Central memory CD4-positive, alpha-beta T cell (primary cell): Measurements from ENCODE around the gene STAC2.
"Not testable (repeated sequence)": the region's sequence is repeated elsewhere in the genome, so short reads cannot be mapped to it uniquely, and the experiment has no call there.

Source experiments
- DNase-seq: peaks from one replicate; pipeline ENCODE4 v3.0.0; 2022

Gene STAC2

GRCh38 chr17:39186481-39187002, 39.2 kb downstream of the STAC2 start:
- DNase-seq, result no peak

DNA sequence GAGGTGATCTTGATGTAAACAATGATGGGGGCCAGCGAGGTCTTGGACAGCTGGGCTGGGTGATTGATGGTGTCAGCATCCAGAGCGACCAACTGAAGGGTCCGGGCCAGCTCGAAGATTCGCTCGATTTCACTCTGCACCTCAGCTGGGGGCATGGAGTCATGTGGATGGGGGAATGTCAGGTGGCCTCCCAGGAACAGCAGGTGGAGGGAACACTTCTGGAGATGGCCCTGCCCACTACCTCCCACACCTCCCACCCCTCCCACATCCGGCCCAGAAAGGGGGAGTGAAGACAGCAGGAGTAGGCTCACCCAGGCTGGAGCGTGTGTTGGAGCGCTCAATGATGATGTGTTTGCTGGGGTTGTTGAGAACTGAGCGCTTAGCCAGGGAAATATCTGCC, 42.0 kb downstream of the STAC2 start:
- DNase-seq, result no peak

- no peak for DNase-seq
Measured at GRCh38 chr17:39183045-39183444, 42.7 kb downstream of the STAC2 start.

DNA sequence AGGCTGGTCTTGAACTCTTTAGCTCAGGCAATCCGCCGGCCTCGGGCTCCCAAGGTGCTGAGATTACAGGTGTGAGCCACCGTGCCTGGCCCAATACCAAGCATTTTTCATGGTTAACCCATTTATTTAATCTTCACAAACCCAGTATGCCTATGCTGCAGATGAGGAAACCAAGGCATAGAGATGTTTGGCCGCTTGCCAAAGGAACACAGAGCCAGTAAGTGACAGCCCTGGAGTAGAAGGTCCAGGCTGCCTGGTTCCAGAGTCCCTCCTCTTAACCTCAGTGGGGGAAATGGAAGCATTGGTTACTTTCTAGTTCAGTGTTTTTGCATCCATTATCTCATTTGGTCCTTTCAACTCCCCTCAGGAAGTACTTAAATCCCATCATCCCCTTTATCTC, 44.4 kb downstream of the STAC2 start:
- DNase-seq, result no peak

DNA sequence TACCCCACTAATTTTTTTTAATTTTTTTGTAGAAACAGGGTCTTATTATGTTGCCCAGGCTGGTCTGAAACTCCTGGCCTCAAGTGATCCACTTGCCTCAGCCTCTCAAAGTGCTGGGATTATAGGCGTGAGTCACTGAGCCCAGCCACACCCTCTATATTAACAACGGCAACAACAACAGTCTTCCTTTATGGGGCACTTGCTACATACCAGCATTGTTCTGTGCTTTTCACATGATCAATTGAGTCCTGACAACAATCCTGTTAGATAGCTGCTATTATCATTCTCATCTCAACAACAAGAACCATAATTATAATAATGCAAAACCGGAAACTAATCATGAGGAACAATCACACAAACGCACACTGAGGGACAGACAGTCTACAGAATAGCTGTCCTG, 47.2 kb downstream of the STAC2 start:
- no peak for DNase-seq

GRCh38 chr17:39177256-39177655, 48.5 kb downstream of the STAC2 start:
- DNase-seq, result no peak

DNA sequence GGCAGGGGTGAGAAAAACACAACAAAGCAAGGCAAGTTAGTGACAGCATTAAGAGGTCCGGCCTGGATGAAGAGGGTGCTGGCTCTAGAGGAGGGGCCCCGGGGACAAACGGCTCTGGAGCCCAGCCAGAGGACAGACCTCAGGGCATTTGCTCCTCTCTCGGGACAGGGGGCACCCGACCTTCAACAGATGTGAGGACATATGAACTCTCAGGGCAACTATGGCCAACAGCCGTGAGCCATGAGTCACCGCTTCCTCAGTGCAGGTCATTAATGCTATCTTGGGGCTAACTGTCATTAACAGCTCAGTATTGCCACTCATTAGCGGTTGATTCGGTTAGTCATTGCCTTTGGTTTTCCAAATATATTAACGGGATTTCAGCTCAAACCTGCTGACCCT, 50.1 kb downstream of the STAC2 start:
- no peak for DNase-seq

- DNase-seq, result peak; percentile 61
Measured at GRCh38 chr17:39174920-39175694, 50.6 kb downstream of the STAC2 start.

GRCh38 chr17:39173526-39174274, 52.0 kb downstream of the STAC2 start:
- DNase-seq, result no peak

GRCh38 chr17:39173080-39173479, 52.7 kb downstream of the STAC2 start:
- no peak for DNase-seq

- DNase-seq, result no peak
Measured at GRCh38 chr17:39171933-39172332, 53.8 kb downstream of the STAC2 start.

GRCh38 chr17:39170558-39170957, 55.2 kb downstream of the STAC2 start:
- DNase-seq, result no peak

DNA sequence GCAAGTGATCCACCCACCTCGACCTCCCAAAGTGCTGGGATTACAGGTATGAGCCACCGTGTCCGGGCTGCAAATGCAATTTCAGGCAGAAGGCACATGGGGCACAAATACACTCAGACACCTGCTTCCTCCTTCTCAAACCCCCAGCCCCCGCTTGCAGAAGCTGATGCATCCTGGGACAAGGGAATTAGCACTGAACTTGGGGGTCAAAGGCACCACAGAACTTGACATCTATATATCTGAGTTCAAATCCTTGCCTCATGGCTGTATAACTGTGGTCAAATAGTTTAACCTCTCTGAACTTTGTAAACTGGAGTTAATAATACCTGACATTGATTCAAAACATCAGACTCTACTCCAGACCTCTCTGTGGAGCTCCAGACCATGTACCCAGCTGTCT, 55.6 kb downstream of the STAC2 start:
- no peak for DNase-seq

DNA sequence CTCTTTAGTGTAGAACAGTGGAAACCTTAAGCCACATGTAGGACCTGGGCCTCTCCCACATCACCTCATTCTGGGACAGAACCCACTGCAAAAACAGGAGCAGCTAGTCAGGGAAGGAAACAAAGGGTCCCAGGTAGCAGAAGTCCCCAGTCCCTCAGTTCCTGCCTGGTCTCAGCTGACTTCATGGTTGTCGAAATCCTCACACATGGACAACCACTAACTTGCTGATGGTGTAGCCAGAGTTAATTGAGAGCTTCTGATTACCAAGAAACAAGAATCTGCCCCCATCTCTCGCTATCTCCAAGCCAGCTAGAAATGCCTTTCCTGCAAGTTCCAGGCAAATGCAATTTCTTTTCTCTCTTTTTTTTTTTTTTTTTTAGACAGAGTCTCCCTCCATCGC, 56.2 kb downstream of the STAC2 start:
- DNase-seq, result no peak

DNA sequence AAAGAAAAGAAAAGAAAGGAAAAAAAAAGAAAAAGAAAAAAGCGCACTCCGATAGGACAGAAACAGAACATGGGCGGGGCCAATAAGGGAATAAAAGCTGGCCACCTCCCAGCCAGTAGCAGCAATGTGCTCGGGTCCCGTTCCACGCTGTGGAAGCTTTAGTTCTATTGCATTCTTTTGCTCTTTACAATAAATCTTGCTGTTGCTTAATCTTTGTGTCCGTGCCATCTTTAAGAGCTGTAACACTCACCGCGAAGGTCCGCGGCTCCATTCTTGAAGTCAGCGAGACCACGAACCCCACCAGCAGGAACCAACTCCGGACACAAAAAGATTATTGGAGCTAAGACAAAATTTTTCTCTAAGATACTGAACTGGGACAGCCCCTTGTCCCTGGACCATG, 56.6 kb downstream of the STAC2 start:
- no peak for DNase-seq

DNA sequence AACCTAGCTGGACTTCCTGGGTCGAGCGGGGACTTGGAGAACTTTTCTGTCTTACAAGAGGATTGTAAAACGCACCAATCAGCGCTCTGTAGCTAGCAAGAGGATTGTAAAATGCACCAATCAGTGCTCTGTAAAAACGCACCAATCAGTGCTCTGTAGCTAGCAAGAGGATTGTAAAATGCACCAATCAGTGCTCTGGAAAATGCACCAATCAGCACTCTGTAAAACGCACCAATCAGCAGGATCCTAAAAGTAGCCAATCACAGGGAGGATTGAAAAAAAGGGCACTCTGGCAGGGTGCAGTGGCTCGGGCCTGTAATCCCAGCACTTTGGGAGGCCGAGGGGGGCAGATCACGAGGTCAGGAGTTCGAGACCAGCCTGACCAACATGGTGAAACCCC, 57.2 kb downstream of the STAC2 start:
- DNase-seq, result not testable (repeated sequence)

- DNase-seq, result no peak
Measured at GRCh38 chr17:39167476-39167875, 58.3 kb downstream of the STAC2 start.

DNA sequence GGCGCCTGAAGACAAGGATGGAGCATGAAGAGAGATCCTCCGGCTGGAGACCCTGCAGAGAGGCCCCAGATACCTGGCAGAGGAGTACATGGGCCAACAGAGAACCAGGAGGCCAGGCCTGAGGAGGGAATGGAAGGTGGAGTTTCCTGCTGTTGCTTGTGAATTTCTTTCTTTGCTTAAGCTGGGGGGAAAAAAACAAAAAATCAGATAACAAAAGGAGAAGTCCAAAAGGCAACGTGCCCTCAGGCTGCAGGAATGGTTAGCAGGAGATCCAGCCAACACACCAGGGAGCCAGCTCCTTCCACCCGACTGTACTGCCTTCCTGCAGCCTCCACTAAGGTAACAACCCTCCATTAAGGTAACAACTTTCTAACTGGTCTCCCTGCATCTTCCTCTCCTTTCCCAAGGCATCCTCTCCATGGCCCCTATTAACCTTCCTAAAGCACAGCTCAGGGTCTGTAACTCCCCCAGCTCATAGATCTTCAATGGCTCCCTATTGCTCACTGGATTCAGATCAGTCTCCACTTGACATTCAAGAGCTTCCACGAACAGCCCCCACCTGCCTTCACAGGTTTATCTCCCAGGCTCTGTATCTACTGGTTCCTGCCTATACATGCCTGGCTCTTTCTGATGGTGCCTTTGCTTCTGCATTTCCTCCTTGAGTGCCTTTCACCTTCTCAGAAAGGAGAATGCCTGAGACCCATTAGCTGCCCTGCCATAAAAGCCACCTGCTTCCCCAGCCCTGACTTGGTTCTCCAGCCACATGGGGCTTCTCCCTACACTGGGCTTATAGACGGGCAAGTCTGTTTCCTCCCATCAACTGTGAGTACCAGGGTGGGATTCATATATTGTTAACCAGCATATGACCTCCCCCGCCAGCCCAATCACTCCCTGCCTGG, 59.1 kb downstream of the STAC2 start:
- no peak for DNase-seq

DNA sequence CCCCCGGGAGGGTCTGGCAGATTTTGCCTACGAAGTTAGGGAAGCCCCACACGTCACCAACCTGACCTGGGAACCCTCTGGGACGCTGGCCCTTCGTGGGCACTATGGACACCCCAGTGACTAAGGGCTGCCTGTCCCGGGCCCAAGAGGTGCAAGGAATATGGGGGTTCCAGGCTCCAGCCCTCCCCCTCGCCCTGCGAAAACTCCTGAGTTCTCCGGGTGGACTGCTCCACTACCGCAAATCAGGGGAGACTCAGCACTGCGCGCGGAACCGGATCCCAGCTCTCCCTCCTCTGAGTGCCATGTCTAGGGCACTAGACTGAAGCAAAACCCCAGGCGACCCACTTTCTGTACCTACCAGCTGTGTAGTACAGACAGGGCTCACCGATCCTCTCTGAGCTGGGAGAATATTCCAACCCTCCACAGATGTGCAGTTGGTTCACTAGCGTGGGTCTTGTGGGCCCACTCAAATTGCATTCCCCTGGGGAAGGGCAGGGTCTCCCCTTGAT, 59.9 kb downstream of the STAC2 start, which contains the start of gene ARL5C:
Gene ARL5C, minus strand, starts transcription at position 321 of the 509 bp plus-strand sequence. CDS start 401 bp downstream, outside the sequence.
- DNase-seq, result no peak

DNA sequence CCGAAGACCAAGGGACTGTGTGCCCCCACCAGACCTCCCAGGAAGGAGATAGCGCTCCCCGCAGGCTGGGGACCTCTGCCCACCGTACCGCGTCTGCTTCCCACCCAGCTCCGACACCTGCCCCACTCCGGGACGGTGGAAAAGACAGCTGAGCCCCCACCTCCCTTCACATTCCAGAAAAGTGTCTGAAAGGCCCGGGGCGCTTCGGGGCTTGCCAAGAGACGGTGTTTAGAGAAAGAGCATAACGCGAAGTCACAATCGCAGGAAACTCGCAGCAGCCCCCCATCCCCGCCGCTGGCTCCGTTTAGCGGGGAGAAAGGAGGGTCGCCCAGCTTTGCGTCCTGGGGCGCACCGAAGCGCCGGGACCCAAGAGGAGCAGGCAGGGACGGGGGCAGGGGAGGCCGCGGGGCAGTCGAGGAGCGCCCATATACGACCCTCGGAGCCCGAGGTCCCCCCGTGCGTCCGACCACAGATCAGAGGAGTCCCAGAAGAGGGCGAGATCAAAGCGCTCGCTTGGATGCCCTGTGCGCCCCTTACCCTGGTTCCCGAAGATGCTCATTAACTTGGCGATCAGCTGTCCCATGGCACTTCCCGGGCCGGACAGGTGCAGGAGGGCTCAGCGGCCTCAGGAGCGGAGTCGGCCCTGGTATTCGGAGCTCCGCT, 60.4 kb downstream of the STAC2 start:
- DNase-seq, result no peak

- DNase-seq, result peak; percentile 63
Measured at GRCh38 chr17:39164675-39165143, 61.0 kb downstream of the STAC2 start.

GRCh38 chr17:39161962-39162361, 63.8 kb downstream of the STAC2 start:
- no peak for DNase-seq
